GM21367 (cell line): Measurements from ENCODE around the gene PXDN.

ENCODE experiments used
- ATAC-seq: cut with Tn5 transposase; IDR thresholded peaks from one replicate; pipeline ENCODE4 v1.9.1; 2021; ENCODE audit not compliant: unreplicated experiment

The PXDN gene

DNA sequence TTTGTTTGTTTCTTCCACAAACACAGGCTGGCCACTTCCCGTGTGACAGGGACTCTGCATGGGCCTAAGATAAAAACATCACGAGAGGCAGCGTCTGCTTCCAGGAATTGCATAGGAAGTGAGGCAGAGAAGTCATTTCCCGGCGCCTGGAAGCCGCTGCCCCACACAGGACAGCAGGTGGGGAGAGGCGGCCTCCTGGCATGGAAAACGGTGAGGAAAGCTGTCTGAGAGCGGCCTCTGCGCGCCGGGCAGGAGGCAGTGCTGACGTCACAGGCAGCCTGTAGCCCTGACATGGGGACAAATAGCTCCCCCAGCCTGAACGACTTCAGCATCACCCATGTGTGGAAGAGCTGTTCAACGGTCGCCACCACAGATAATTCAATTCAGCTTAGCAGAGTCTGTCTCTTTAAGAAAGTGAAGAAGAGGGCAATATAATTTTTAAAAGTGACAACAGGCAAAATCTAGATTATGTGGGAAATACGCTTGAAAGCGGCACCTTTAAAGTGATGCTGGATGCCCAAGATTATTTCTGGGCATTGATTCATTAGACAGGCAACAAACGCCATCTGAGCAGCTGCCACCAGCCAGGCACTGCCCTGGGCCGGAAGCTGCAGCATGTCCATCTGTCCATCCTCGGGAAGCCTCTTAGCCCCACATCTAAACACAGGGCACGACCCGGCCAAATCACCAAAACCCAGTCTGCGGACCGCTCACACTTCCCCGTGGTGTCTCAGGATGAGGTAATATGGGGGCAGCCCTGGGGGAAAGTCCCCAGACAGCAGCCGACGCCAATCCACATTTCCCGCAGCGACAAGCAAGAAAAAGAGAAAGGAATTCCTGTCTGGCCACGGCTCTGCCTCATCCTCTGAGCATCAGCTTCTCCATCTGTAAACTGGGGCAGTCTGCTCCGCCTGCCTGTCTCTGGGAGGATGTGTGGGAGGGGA lies 138.9 kb downstream of the PXDN start:
- no peak for ATAC-seq

DNA sequence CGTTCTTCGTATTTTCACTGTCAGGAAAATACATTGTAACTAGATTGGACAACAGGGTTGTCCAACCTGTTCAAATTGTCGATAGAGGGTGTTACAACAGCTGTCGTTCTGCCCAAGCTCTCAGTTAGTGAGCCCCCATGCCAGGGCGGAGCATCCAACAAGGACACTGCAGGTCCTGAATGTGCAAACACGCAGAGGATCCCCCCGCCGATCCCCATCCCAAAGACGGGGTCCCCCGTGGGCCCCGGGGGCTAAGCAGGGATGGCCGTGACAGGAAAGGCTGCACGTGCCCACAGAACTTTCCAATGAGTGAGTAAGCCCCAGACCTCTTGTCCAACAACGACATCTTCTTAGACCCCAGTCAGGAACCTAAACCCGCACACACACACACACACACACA lies 140.8 kb downstream of the PXDN start:
- no peak for ATAC-seq

DNA sequence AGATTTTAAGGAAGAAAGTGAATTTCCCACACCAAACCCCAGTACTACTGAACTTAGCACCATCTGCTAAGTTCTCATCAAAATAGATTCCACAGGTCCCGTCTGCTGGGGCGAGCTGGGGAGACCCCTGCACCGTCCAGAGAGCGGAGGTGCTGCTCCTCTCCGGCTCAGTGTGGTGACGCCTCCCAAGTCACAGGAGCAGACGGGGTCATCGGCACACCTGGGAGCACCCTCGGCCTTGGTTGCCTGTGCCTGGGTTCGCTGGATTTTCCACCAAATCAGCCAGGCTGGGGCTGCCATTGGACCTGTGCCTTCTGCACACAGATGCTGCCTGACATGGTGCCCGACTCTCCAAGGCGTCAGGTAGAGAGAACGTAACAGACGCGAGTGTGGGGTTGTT lies 141.3 kb downstream of the PXDN start:
- ATAC-seq, result no peak

DNA sequence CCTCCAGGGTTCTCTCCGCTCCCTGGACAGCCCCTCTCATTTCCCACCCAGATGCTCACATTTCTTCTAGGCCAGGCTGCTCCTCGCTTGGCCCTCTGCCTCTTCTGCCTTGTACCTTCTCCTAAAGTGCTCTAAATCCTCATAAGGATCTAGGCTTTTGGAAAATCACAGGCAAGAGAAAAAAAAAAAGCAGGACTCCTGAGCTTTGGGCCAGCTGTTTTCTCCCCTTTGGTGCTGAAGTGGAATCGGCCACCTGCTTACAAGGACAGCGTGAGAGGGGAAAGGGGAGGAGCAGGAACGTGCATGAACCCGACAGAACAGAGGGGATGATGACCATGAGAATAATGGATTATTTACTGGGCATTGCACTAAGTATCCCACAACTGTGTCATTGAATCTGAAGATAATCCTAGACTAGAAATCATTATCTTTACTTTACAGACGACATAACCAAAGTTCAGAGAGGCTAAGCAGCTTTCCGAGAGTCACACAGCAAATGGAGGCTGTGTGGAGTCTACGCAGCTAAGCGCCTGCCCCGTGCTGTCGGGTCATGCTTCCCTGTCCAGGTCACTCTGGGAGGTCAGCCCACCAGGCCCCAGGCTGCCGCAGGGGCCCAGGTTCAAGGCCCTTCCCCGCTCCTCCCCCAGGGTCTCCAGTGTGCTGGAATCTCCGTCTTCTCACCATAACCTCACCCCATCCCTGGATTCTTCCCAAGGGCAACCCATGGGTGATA lies 141.9 kb downstream of the PXDN start:
- no peak for ATAC-seq

DNA sequence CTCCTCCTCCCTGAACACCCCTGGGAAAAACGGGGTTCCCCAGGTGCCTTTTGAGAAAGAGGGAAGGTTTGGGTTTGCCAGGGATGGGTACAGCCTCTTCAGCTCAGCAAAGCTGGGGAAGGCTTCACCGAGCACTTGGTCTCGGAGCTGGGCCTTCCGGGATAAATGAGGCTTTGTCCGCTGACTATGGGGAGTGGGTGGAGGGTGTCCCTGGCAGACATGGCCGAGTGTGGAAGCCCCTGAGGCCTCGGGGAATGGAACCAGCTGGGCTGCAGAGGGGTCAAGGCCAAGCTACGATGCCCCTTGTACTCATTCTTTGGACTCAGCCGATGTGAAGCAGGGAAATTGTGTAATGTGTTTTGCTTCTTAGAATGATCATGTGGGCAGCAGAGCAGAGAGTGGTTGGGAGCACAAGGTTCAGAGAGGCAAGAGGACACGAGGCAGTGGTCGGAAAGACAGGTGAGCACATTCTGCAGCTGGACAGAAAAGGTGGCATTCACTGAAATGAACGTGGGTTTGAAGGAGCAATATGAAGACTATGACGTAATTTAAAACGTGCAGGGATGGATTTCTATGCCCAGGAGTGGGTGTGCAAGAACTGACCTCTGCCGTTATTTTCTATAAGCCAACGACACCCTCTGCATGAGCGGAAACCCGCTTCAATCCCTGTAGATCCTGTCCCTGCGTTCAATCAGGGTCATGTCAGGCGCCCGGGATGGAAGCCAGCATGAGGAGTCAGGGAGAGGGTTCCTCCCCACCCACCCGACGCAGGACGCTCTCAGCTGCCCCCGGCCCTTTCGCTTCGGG lies 142.6 kb downstream of the PXDN start:
- no peak for ATAC-seq

DNA sequence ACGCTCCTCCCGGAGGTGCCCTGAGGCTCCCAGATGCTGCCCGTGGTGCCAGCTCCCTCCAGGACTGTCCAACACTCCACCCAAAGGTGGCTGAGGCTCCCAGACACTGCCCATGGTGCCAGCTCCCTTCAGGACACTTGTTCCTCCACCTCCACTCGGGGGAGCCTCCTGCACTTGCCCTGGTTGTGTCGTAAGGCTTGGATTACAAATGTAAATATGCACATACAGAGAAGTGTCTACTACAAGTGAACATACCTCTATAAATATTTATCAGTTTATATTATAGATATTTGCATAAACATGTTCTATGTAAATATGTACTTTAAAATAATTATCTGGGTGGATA lies 143.3 kb downstream of the PXDN start:
- ATAC-seq, result no peak

DNA sequence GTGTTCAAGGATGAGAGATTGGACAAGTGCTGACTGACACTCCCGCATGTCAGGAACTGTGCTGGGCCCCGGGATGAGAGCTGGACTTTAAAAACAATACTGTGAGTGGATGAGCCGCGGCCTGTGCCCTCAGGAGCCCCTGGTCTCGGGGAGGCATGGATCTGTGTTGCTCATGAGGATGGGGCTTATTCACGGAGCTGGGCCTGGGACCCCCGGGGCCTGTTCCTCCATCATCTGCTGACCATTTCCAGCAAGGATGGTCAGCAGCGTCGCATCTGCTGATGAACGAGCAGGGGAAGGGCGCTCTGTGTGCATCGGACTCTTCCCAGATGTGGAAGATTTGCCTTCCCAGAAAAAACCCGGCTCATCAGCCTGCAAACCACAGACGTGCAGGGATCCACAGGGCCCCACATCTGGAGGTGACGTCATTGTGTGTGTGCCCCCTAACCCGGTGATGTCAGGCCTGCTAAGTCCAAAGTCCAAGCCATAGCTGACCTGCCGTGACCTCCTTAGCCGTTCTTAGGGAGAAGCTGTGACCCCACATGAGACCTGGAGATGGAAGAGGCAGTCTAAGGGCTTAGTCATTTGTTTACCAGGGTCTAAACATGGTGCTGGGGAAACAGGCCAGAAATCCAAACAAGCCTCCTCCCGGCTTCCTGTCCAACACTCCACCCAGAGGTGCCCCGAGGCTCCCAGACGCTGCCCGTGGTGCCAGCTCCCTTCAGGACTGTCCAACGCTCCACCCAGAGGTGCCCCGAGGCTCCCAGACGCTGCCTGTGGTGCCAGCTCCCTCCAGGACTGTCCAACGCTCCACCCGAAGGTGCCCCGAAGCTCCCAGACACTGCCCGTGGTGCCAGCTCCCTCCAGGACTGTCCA lies 143.9 kb downstream of the PXDN start:
- no peak for ATAC-seq

DNA sequence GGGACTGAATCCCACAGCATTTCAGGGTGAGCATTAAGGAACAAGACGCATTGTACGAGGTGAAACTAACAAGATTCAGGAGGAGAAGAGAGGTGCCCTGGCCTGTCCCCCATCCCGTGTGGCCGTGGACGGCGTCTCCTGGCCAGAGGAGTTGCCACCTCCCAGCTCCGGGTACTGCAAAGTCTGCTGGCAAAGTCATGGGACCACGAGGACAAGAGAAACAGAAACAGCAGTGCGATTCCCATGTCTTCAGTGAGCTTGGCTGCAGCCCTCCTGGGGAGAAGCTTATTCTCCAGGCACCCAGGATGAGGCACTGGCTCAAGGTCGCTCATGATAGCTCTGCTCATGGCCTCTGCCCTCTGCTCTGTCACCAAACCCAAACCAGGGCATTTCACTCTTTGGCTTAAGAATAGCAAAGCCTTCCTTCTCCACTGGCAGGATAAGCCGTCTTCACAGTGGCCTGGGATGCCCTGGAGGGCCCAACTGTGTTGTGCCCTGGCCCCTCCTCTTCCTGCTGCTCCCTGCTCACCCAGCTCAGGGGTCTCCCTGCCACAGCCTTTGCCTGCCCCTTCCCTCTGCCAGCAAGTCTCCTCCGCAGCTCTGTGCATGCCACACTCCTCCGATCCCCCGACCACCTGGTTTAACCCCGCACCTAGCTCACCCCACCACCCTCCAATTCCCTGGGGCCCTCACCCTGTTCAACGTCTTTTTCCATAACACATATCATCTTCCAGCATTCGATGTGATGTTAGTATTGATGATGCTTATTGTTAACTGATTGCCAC lies 144.8 kb downstream of the PXDN start:
- no peak for ATAC-seq

DNA sequence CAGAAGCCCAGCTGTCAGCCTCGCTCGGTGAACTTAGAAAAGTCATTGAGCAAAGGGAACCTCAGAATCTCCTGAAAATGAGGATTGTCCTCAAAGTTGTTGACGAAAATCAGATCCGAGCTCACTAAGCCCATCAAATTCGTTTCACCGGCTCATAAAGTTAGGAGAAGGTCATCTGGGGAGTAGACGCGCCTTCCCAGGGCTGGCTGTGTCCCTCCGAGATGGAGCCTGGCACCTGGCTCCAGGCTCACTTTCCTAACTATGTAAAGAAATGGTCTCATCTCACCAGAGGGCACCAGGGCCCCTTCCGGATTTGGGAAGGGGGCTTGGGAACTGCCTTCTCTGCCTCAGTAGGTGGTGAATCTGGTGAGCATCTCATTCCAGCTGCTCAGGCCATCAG lies 145.5 kb downstream of the PXDN start:
- no peak for ATAC-seq

DNA sequence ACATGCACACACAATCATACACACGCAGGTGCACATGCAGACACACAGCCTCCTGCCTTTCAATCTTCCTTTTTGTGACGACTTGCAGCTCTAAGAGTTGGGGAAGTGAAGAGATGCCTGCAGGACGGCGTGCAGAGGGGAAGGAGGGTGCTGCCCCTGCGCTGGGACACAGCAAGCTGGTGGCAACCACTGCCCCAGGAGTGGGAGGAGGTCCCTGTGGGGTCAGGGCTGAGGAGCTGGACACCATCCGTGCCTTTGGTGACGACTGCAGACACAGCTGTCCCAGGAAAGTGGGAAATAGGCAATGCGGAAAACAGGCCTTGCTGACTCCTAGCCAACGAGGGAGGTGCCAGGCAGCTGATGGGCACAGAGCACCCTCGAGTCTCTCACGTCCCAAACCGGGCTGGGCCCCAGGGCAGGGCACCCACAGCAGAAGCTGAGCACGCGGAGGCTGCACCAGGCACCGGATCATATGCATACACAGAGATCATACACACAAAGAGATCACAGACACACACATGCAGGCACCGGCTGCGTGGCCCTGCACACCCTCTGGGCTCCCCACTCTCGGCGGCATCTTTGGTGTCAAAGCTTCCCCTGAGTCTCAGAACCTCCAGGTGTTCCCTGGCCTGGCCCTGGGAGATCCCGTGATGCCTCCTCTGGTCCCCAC lies 146.1 kb downstream of the PXDN start:
- ATAC-seq, result no peak

DNA sequence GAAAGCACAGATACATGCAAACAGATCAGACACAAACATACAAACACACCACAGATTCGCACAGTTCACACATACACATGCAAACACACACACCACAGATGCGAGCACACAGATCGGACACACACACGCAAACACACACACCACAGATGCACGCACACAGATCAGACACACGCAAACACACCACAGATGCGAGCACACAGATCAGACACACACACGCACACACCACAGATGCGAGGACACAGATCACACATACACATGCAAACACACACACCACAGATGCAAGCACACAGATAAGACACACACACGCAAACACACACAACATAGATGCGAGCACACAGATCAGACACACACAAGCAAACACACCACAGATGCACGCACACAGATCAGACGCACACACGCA lies 149.0 kb downstream of the PXDN start:
- no peak for ATAC-seq

DNA sequence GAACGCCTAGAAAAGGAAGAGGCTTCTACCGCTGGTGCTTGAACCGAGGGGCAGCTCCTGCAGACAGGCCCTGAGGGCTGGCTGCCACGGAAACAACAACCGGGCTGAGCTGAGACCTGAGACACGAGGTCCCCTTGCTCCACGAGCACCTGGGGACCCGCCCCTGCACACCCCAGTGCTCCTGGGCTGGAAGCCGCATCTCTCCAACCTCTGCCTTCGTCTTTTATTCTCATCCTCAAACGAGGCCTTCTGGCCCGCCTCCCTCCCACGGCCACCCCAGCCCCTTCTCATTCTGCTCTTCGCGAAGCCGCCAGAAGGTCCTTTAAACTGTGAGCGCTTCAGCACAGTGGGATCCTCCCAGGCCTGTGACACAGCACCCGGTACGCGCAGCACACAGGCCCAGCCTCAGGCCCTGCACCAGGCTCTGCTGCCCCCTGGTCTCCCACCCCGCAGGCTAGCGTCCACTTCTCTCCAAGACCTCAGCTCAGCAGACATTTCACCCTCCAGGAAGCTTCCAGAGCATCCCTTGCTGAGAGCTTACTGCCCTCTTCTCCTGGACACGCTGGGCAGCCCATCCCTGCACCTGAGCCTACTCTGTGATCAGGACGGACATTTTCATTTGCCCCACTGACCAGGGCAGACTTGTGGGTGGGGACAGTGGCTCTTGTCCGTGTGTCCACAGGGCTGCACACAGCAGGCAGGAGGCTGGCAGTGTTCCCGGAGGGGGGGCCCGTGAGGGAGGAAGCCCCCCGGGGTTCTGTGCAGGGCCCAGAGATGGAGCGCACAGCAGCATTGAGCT lies 149.7 kb downstream of the PXDN start:
- no peak for ATAC-seq

DNA sequence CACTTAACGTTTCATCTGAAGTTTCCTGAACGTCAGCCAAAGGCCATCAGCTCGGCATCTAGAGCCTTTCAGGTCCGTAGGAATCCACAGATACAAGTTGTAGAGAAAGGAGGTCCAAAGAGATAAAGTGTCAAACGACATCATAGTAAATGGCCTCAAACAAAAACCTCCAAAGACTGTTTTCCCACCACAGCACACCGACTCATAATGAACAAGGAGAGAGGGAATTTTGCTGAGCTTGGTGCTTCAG lies 150.3 kb downstream of the PXDN start:
- ATAC-seq, result no peak

DNA sequence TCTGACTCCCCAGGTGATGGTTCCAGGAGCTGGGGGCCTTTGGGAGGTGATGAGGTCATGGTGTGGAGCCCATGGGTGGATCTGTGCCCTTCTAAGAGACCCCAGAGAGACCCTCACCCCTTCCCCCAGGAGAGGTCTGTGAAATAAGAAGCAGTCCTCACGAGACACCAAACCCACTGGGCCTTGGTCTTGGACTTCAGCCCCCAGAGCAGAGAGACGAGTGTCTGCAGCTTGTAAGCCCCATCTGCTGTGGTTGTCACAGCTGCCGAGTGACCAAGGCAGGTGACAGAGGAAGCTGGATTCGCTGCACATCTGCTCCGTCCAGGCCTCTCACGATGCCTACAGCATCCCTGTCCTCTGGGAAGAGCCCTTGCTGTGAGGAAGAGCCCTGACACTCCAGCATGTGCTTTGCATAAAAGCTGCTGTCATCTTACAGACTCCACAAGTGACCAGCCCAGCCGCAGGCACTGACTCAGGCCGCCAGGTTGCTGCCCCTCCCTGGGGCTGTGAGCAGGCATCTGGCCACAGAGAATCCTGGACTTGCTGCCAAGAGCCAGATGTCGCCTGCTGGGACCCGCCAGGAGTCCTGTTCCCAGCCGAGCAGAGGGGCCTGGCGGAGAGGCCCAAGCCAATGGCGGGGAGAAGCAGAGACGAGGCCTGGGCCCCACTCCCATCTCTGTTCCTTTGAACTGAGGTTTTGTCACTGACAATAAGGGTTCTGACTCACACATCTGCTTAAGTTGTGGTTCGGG lies 150.8 kb downstream of the PXDN start:
- ATAC-seq, result no peak

DNA sequence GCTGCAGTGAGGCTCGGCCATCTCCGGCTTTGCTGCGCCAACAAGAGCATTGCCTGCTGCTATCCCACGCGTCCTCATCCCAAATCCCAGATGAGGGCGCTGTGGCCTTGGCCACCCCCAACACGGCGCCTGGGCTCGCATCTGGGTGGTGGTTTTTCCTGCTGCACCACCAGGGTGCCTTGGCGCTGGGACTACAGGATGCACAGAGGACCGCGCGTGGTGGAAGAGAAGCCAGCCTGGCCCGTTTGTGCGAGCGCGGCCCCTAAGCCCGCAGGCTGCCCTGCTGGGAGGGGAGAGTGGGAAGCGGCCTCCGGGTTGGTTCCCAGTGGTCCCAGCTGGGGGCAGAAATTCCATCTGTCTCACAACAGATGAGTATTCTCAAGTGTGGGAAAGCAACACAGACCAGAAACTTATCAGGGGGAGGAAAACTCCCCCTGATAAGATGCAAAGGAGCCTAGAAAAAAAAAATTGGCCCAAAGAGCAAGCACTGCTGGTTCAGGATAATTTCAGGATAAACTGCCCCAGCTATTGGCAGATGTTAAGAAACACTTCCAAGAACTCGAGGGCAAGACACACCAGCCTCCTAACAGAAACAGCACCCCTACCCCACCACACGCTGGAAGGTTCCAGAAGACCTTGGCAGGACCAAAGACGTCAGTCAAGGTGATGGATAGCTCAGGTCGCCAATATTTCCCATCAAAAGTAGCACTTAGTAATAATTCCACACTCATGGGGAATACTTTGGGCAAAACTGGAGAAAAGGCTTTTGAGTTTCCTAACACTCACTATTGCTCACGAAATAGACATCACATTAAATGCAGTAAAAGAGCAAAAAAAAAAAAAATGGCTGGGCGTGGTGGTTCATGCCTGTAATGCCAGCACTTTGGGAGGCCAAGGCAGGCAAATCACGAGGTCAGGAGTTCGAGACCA lies 152.1 kb downstream of the PXDN start:
- no peak for ATAC-seq

DNA sequence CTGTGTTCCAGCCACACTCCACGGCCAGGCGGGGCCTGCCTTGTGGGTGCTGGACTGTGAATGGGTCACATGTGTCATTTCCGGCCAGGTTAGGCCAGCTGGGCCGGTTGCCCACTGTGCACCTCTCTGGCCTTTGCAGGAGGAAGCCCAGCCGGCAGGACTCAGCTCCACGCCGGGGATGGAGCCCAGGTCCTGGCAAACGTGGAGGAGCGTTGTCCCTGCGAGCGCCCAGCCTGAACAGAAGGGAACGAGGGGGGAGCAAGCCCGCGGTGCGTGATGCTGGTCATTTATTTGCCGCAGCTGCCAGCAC lies 152.9 kb downstream of the PXDN start:
- no peak for ATAC-seq
